GM19351 (cell line): Measurements from ENCODE around the gene SLC2A11.

ENCODE experiments used
- ATAC-seq: cut with Tn5 transposase; IDR thresholded peaks from one replicate; pipeline ENCODE4 v1.9.1; 2021; ENCODE audit warnings: mild to moderate bottlenecking, moderate library complexity; ENCODE audit not compliant: unreplicated experiment

The SLC2A11 gene

GRCh38 chr22:23831781-23832180, 25.9 kb upstream of the SLC2A11 start:
- ATAC-seq, result no peak

- ATAC-seq, result no peak
Measured at GRCh38 chr22:23832226-23833016, 25.3 kb upstream of the SLC2A11 start.

GRCh38 chr22:23833017-23833751, 24.5 kb upstream of the SLC2A11 start:
- no peak for ATAC-seq

GRCh38 chr22:23833911-23834317, 23.8 kb upstream of the SLC2A11 start:
- ATAC-seq, result no peak

GRCh38 chr22:23834406-23834792, 23.3 kb upstream of the SLC2A11 start:
- ATAC-seq, result no peak

- ATAC-seq, result no peak
Measured at GRCh38 chr22:23834793-23835483, 22.7 kb upstream of the SLC2A11 start.

- ATAC-seq, result no peak
Measured at GRCh38 chr22:23835484-23836144, 22.1 kb upstream of the SLC2A11 start.

- no peak for ATAC-seq
Measured at GRCh38 chr22:23836281-23836680, 21.4 kb upstream of the SLC2A11 start.

- no peak for ATAC-seq
Measured at GRCh38 chr22:23836692-23837495, 20.8 kb upstream of the SLC2A11 start.

GRCh38 chr22:23837496-23837859, 20.2 kb upstream of the SLC2A11 start:
- ATAC-seq, result no peak

GRCh38 chr22:23837911-23838680, 19.6 kb upstream of the SLC2A11 start:
- ATAC-seq, result peak; percentile 6

GRCh38 chr22:23838681-23839468, 18.8 kb upstream of the SLC2A11 start, which contains the start of gene DERL3:
Gene DERL3, minus strand, starts transcription at chr22:23839006. Its CDS starts 19 bp downstream, at chr22:23838987.
- ATAC-seq, result peak; percentile 81

GRCh38 chr22:23840026-23840425, 17.6 kb upstream of the SLC2A11 start:
- ATAC-seq, result no peak

- no peak for ATAC-seq
Measured at GRCh38 chr22:23841292-23841691, 16.4 kb upstream of the SLC2A11 start.

GRCh38 chr22:23841736-23842445, 15.8 kb upstream of the SLC2A11 start:
- ATAC-seq, result no peak

GRCh38 chr22:23842599-23842998, 15.1 kb upstream of the SLC2A11 start:
- no peak for ATAC-seq

- ATAC-seq, result no peak
Measured at GRCh38 chr22:23844739-23845202, 12.9 kb upstream of the SLC2A11 start.
